IPS-11a (cell line): Measurements from ENCODE around the gene ANGPTL8.

Experiments used
- H3K4me3 ChIP-seq: one replicate; pipeline ENCODE4 v1.5.1; 2013; ENCODE audit warnings: low read depth, low read length, control low read depth

ANGPTL8 gene

DNA sequence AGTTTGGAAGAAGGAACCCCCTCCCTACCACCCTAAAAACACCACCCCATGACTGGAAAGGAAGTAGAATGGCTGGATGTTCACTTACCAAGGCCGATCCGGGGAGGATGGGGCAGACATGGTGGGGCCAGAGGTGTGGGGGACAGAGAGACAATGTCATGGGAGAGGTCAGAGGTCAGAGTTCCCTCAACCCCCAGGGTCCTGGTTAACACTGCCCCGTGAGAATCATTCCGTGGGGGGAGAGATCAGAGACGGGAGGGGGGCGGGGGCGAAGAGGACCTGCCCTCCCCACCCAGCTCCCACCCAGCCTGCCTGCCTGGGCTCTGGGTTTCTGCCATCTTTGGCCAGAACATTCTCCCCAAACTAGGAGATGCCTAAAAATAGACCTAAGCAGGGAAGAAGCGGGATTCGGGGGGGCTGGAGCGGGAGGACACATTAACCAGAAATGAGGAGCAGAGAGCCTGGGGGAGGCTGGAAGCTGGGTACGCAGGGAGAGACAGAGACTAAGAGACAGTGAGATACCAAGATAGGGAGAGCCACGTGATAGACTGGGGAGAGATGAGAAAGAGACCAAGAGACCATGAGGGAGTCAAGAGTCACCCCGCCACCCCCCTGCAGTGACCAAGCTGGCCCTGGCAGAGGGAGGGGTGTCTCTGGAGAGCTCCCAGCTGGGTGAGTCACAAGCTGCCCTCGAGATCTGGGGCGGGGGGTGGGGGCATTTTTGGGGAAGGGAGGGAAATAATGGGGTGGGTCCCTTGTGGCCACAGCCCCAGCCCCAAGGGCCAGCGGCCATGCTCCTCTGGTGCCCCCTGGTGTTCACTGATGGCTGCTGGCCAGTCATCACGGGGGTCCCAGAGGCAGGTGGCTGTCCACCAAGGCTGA, 36.0 kb upstream of the ANGPTL8 start:
- H3K4me3 ChIP-seq: no peak overlapping the region

DNA sequence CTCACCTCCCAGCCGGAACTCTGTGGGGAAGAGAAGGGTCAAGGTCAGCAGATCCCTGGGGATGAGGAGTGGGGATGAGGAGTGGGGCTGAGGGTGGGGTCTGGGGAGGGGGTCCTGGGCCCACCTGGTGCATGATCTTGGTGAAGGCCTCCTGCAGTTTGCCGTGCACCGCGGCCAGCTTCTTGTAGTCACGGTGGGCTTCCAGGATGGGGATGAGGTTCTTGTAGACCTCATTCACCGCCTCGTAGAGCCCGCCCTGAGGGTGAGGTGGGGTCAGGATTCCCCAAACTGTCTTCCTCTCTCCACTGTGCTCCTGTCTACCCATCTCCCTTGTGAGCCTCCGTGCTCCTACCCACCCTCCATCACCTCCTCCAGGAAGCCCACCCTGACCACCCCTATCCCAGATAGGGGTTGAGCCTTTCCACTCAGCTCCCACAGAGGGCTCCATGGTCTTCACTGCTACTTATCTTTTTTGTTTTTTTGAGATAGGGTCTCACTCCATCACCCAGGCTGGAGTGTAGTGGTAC, 35.3 kb upstream of the ANGPTL8 start:
- H3K4me3 ChIP-seq: no peak overlapping the region

DNA sequence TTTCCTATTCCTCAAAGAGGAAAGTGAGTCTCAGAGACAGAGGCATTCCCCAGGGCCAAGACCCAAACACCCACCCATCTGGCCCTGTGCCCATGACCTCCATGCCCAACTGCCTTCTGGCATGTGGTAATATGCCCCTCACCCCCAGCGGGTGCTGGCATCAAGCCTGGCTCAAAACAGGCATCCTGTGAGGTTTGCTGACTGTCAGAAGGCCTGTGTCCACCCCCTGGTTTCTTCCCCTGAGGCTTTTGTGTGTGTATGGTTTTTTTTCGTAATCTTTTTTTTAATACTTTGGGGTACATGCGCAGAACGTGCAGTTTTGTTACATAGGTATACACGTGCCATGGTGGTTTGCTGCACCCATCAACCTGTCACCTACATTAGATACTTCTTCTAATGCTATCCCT, 34.5 kb upstream of the ANGPTL8 start:
- H3K4me3 ChIP-seq: no peak overlapping the region

DNA sequence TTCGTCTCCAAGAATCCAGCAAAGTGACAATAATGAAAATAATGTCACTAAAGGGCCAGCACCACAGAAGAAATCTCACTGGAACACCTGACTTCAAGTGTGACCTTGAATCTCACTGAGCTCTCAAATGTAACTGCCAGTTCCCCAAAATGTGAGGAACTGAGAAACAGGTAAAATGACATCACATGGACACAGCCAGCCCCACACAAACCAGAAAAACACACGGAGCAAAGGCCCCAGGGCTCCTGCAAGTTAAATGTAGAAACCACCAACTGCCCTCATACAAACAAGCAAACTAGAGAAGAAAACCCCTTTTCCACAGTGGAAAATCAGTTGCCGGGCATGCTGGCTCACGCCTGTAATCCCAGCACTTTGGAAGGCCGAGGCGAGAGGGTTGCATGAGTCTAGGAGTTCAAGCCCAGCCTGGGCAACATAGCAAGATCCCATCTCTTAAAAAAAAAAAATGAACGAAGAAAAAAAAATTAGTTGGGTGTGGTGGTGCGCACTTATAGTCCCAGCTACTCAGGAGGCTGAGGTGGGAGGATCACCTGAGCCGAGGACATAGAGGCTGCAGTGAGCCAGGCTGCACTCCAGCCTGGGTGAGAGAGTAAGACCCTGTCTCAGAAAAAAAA, 33.4 kb upstream of the ANGPTL8 start:
- H3K4me3 ChIP-seq: no peak overlapping the region

DNA sequence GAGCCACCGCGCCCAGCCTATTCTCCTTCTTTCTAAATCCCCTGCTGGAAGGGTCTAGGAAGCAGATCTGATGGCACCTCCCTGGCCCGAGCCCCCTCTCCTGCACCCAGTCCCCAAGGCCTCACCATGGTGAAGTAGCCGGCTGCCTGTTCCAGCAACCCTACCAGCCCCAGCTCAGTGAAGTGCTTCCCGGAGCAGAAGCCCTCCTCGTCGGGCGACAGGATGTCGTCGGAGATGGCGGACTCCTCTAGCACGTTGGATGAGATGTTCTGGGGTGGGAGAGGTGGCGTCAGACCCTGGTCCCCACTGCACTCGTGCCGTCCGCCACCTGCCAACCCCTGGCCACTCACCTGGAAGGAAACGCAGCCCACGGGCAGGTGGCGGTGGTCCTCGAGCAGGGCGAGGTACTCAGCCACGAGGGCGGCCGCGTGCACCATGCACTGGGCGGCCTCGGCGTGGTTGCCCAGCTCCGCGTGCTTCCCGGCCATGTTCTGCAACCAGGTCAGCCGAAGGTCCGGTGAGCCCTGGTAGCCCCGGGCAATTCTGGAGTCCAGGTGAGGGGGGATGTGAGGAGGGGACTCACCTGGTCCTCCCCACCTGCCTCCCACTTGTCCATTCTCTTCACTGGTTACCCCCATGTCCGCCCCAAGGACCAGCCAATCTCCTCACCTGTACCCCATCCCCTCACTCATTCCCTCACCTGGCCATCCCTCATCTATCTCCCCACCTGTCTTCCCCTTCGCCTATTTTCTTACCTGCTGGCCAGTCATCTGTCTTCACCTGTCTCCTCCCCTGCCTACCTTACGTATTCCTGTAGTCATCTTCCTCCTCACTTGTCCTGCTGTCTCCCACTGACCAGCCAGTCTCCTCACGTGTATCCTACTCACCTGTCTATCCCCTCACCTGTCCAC, 30.6 kb upstream of the ANGPTL8 start:
- no peak overlapping the region for H3K4me3 ChIP-seq

DNA sequence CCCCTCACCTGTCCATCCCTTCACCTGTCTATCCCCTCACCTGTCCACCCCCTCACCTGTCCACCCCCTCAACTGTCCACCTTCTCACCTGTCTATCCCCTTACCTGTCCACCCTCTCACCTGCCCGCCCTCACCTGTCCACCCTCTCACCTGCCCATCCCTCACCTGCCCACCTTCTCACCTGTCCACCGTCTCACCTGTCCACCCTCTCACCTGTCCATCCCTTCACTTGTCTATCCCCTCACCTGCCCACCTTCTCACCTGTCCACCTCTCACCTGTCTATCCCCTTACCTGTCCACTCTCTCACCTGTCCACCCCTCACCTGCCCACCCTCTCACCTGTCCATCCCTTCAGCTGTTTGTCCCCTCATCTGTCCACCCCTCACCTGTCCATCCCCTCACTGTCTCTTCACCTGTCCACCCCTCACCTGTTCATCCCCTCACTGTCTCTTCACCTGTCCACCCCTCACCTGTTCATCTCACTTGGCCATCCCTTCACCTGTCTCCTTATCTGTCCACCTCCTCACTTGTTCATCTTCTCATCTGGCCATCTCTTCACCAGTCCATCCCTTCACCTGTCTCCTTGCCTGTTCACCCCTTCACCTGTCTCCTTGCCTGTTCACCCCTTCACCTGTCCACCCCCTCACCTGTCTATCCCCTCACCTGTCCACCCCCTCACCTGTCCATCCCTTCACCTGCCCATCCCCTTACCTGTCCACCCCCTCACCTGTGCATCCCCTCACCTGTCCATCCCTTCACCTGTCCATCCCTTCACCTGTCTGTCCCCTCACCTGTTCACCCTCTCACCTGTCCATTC, 29.4 kb upstream of the ANGPTL8 start:
- H3K4me3 ChIP-seq: no peak overlapping the region

DNA sequence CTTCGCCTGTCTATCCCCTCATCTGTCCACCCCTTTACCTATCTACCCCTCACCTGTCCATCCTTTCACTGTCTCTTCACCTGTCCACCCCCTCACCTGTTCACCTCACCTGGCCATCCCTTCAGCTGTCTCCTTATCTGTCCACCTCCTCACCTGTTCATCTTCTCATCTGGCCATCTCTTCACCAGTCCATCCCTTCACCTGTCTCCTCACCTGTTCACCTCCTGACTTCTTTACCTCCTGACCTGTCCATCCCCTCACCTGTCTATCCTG, 28.8 kb upstream of the ANGPTL8 start:
- H3K4me3 ChIP-seq: no peak overlapping the region

DNA sequence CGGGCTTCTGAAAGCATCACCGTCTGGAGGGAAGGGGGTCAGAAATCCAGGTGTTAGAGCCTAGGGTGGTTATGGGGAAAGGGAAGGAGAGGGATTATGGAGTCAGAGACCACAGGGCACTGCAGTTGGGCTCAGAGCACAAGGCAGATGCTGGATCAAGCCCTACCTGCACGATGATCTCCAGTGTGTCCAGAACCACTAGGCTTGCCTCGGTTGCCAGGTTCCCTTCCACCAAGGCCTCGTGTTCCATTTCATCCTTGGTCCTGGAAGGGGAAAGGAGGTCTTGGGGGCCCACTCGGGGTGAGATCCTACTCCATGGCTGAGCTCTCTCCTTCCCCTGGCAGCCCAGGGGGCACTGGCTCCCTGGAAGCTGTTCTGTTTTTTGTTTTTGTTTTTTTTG, 25.0 kb upstream of the ANGPTL8 start:
- H3K4me3 ChIP-seq: no peak overlapping the region

DNA sequence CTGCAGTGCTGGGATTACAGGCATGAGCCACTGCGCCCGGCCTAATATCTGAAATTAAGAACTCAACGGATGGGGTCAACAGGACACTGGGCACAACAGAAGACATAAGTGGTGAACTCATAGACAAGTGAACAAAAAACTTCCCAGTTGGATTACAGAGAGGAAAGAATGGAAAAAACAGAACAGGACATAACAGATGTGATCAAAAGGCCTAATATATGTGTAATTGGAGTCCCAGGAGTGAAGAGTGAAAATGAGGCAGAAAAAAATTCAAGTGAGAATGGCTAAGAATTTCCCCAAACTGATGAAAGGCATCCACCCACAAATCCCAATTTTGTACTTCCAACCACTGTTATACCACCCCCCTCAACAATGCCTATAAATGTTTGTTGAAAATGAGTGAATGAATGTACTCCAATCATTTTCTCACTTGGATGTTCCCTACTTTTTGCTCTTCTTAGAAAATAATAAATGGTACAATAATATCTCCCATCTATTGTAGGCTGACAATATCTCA, 18.3 kb upstream of the ANGPTL8 start:
- H3K4me3 ChIP-seq: no peak overlapping the region

DNA sequence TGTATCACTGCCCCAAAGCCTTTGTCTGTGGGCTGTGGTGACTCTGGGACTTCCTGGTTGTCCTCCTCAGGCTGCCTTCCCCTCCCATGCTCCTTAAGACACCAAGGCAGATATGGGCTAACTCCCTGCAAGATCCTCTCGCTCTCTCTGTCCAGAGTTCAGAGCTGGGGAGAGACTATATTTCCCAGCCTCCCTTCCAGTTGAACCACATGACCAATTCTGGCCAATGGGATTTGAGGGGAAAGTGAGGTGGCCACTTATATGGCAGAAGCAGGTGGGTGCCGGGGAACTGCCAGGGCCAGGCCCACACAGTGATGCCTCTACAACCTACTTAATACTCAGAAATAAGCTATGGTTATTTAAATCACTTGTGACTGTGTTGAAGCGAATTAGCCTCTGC, 16.2 kb upstream of the ANGPTL8 start:
- H3K4me3 ChIP-seq: no peak overlapping the region

DNA sequence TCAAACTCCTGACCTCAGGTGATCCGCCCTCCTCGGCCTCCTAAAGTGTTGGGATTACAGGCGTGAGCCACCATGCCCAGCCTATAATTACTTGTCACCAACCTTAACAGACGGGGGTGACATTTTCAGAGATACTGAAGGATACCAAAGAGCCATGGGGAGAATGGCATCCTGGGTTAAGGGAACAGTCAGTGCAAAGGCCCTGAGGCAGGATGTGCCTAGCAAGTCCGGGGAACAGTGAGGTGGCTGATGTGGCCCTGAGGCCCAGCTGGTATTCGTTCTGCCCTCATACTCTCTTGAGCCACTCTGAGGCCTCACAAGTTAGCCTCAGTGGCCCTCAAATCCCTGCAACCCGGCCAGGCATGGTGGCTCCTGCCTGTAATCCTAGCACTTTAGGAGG, 15.0 kb upstream of the ANGPTL8 start:
- no peak overlapping the region for H3K4me3 ChIP-seq

DNA sequence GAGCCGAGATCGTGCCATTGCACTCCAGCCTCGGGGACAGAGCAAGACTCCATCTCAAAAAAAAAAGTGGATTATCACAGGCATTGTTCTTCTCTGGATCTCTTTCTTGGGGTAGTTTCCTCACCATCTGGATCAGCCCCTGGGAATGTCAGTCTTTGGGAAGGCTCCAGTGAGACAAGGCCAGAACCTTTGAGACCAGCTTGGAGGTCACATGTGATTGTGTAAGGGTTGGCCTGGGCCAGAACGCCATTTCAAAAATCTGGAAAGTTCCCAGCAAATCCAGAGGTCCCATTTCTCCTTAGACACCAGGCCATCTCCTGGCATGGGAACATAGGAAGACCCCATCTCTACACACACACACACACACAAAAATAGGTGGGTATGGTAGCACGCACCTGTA, 14.2 kb upstream of the ANGPTL8 start:
- no peak overlapping the region for H3K4me3 ChIP-seq

DNA sequence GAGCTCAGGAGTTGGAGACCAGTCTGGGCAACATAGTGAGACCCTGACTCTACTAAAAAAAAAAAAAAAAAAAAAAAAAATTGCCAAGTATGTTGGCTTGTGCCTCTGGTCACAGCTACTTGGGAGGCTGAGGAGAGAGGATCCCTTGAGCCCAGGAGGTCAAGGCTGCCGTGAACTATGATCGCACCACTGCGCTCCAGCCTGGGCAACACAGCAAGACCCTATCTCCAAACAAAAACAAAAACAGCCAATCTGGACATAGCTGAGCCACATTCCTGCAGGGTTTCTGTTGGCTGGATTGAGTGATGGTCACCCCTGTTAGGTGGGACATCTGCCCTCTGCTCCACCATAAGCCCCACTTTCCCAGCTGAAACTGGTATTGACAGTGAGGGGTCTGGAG, 13.6 kb upstream of the ANGPTL8 start:
- H3K4me3 ChIP-seq: no peak overlapping the region

DNA sequence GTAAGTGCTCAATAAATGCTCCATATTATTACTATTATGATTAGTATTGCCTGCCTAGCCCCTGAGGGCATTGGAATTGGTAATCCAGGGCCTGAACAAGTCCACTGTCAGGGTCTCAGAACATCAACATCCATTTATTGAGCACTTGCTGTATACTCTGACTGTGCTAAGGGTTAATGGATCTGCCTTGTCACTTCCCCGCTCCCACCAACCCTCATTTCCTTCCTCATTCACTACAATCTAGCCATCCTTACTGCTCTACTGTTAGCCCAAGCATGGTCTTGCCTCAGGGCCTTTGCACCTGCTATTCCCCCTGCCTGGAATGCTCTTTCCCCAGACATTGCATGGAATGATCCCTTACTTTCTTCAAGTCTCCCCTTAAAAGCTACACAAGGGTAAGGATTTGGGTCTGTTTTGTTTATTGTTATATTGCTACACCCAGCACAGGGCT, 12.7 kb upstream of the ANGPTL8 start:
- H3K4me3 ChIP-seq: no peak overlapping the region

DNA sequence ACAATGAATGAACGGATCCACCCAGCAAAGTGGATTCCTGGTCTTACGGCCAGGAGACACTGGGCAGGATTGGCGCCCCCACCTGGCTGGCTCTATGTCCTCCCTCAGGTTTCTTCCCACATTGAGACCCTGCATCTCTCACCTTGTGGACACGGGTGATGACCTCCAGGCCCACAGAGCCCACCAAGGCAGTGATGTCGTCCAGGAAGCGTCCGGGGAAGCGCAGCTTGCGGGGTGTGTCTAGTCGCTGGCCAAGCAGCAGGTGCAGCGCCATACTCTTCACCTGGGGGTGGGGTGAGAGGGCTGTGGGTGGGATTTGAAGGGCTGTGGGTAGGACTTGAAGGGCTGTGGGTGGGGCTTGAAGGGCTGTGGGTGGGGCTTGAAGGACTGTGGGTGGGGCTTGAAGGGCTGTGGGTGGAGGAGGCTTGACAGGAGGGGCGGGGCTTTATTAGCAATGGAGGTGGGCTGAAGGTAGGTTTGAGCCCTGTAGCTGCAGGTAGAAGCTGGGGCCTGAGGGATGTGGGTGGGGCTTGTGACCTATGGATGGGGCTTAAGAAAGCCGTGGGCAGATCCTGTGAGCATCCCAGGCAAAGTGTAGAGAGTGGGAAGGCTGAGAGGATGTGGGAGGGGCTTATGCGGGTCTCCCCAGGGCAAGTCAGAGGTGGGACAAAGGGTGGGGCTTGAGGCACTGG, 12.1 kb upstream of the ANGPTL8 start:
- H3K4me3 ChIP-seq: no peak overlapping the region

DNA sequence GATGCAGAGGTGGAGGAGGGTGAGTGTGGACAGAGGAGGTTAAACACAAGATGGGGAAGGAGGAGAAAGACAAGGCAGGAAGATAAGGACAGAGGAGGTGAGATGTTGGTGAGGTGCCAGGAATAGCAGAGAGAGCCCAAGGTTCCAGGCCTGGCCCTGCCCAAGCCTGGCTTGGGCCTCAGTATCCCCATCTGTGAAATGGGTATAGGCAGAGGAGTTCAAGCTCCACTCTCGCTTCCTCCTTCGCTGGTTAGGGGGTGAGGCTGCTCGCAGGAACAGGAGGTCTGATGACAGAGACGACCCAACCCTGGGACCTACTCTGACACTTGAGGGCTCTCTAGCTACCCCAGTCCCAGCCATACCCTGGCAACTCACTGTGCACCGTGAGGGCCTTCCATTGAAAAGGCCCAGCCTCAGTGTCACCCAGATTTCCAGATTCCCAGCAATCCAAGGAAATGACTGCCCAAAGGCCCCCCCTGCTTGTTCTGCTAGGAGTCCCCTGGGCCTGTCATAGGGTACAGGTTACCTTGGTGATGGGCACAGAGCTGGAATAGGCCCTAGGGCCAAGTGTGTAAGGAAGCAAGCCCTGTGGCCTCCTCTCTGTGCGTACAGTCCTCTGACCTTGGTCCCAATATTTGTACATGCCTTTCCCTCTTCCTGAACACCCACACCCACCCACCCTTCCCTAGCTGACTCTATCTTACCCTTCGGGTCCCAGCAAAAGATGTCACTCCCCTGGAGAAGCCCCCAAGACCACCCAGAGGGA, 8.6 kb upstream of the ANGPTL8 start:
- no peak overlapping the region for H3K4me3 ChIP-seq

DNA sequence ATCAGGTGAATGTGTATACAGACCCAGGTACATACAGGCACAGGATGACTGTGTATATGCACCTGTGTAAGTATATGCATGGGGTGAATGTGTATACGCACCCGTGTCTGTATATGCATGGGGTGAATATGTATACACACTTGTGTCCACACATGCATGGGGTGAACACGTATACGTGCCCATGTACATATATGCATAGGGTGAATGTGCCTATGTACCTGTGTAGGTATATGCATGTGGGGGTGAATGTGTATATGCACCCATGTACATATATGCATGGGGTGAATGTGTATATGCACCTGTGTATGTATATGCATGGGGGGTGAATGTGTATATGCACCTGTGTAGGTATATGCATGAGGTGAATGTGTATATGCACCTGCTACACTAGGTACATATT, 6.9 kb upstream of the ANGPTL8 start:
- no peak overlapping the region for H3K4me3 ChIP-seq

DNA sequence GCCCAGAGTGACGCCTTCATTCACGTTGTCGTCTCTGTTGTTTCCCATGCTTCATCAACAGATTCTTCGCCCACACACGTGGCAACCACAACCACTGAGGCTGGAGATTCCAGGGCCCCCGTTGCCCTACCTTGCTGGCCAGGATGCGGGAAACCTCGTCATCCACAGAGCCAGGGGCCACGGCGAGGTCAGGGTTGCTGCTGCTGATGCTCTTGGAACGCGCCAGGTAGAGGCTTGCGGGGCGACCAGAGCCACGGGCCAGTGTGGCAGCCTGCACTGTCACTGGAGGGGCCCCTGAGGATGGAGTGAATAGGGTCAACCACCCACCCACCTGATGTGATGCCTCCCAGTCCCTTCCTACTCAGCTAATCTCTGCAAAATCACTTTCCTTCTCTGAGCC, 6.3 kb upstream of the ANGPTL8 start:
- no peak overlapping the region for H3K4me3 ChIP-seq

DNA sequence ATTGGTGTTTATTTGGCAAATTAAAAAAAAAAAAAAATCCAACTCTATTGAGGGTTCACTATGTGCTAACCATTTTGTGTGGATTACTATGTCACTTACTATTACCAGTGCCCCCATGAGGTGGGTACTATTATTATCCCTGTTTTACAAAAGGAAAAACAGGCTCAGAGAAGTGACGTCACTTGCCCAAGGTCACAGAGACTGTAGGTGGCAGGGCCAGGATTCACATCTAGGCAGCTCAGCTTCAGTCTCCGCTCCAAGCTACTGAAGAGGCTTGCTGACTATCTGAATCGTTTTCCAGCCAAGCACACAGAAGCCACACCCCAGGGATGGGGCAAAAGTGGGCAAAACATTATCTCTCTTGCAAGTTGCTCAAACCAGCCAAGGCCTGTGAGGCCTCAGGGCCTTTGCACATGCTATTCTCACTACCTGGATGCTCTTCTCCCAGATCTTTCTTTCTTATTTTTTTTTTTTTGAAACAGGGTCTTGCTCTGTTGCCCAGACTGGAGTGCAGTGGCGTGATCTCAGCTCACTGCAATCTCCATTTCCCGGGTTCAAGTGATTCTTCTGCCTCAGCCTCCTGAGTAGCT, 4.8 kb upstream of the ANGPTL8 start:
- no peak overlapping the region for H3K4me3 ChIP-seq
